ENCODE measurements around the gene PHF12.

PHF12 gene

GRCh38 chr17:28974451-28974850, 23.1 kb upstream of the PHF12 start:
- no peak for DNase-seq

- peak; percentile 82 for DNase-seq
These were observed 22.1 kb upstream of the PHF12 start for GRCh38 chr17:28973425-28973824.

GRCh38 chr17:28972437-28972836, 21.1 kb upstream of the PHF12 start:
- no peak for DNase-seq

- no peak for DNase-seq
These were observed 19.6 kb upstream of the PHF12 start for GRCh38 chr17:28970879-28971278.

- no peak for DNase-seq
These were observed 18.5 kb upstream of the PHF12 start for GRCh38 chr17:28969706-28970393.

GRCh38 chr17:28968914-28969295, 17.6 kb upstream of the PHF12 start:
- DNase-seq: no peak

- DNase-seq: no peak
These were observed 17.1 kb upstream of the PHF12 start for GRCh38 chr17:28968231-28968913.

GRCh38 chr17:28967221-28968135, 16.2 kb upstream of the PHF12 start:
- no peak for DNase-seq

- DNase-seq: no peak
These were observed 12.5 kb upstream of the PHF12 start for GRCh38 chr17:28963841-28964240.

GRCh38 chr17:28963055-28963611, 11.8 kb upstream of the PHF12 start:
- no peak for DNase-seq

GRCh38 chr17:28961391-28961790, 10.1 kb upstream of the PHF12 start:
- no peak for DNase-seq

- no peak for DNase-seq
These were observed 9.1 kb upstream of the PHF12 start for GRCh38 chr17:28960256-28961061.

- DNase-seq: no peak
These were observed 8.2 kb upstream of the PHF12 start for GRCh38 chr17:28959471-28959871.

- no peak for DNase-seq
These were observed 7.6 kb upstream of the PHF12 start for GRCh38 chr17:28958820-28959455.

- no peak for DNase-seq
These were observed 6.7 kb upstream of the PHF12 start for GRCh38 chr17:28957992-28958355.

- DNase-seq: no peak
These were observed 6.1 kb upstream of the PHF12 start for GRCh38 chr17:28957277-28957991.

GRCh38 chr17:28956861-28957260, 5.5 kb upstream of the PHF12 start:
- no peak for DNase-seq

- no peak for DNase-seq
These were observed 4.8 kb upstream of the PHF12 start for GRCh38 chr17:28956112-28956511.

- no peak for DNase-seq
These were observed 4.1 kb upstream of the PHF12 start for GRCh38 chr17:28955408-28955807.

GRCh38 chr17:28954886-28955285, 3.6 kb upstream of the PHF12 start:
- DNase-seq: no peak

GRCh38 chr17:28953444-28954118, 2.3 kb upstream of the PHF12 start:
- peak; percentile 26 for DNase-seq

Measured in NCI-H1092 treated with DMSO at 0.1 percent for 48 hours (cell line).